MCF 10A (cell line): ENCODE measurements around the gene TET1. TPM values are rescaled to one million over a fixed set of nuclear protein-coding genes. Genes with fewer than 3 reads are reported as not detected.
"Not testable (repeated sequence)": the region's sequence is repeated elsewhere in the genome, so short reads cannot be mapped to it uniquely, and the experiment has no call there.

ENCODE experiments used
- BruUV-seq: library from RNA; stranded (reverse); fragments of 400-500 nt; replicated peaks from 2 replicates; lab custom pipeline; 2021; lab: Mats Ljungman, UMichigan
- CTCF ChIA-PET: fragments of 300-600 bp; sonication (Branson Sonifier 250); formaldehyde crosslinking; extraction: SDS; loops from one replicate; lab custom pipeline; 2021; ENCODE audit warnings: antibody characterized with exemption, inconsistent platforms; lab: Yijun Ruan, JAX
- POLR2A ChIA-PET: fragments of 300-600, 350-650 bp; sonication (Branson Sonifier 250); formaldehyde crosslinking; extraction: SDS; loops from one replicate; lab custom pipeline; 2020; ENCODE audit warnings: antibody characterized with exemption, inconsistent platforms; lab: Yijun Ruan, JAX
- DNase-seq: peaks from one replicate; pipeline ENCODE4 v3.0.0-alpha.2; 2018; ENCODE audit not compliant: unreplicated experiment
- H3K27ac Mint-ChIP-seq: one replicate; pipeline ENCODE4 v1.8.0; 2022; ENCODE audit warnings: mild to moderate bottlenecking, low read depth, mixed read lengths; ENCODE audit not compliant: unreplicated experiment
- H3K27me3 Mint-ChIP-seq: one replicate; pipeline ENCODE4 v1.8.0; 2022; ENCODE audit warnings: mixed read lengths; ENCODE audit not compliant: insufficient read depth, unreplicated experiment
- H3K36me3 Mint-ChIP-seq: one replicate; pipeline ENCODE4 v1.8.0; 2022; ENCODE audit warnings: mild to moderate bottlenecking, moderate library complexity, mixed read lengths; ENCODE audit not compliant: insufficient read depth, unreplicated experiment
- H3K4me1 Mint-ChIP-seq: one replicate; pipeline ENCODE4 v1.8.0; 2022; ENCODE audit warnings: mixed read lengths; ENCODE audit not compliant: insufficient read depth, unreplicated experiment
- H3K4me3 Mint-ChIP-seq: one replicate; pipeline ENCODE4 v1.8.0; 2022; ENCODE audit warnings: mild to moderate bottlenecking, moderate library complexity, mixed read lengths; ENCODE audit not compliant: unreplicated experiment
- H3K9me3 Mint-ChIP-seq: one replicate; pipeline ENCODE4 v1.8.0; 2022; ENCODE audit warnings: mixed read lengths; ENCODE audit not compliant: unreplicated experiment
- intact Hi-C: fragments of 100-400 bp; cut with micrococcal nuclease; formaldehyde crosslinking; loops from 2 replicates; pipeline ENCODE4 v1.14.1; 2022
- total RNA-seq: library from RNA; stranded (reverse); gene quantifications from 2 replicates; pipeline ENCODE4 v1.2.3, GENCODE V29; 2022
- TF ChIP-seq, protein P1 (sequence below): fragments of 200-600 bp; IDR thresholded peaks from one replicate; pipeline ENCODE4 v1.8.0; 2022; ENCODE audit warnings: antibody characterized with exemption, mild to moderate bottlenecking; ENCODE audit not compliant: unreplicated experiment

TET1 gene
- total RNA-seq, 1 experiment from 2014 or later, result 0.05 TPM

DNA sequence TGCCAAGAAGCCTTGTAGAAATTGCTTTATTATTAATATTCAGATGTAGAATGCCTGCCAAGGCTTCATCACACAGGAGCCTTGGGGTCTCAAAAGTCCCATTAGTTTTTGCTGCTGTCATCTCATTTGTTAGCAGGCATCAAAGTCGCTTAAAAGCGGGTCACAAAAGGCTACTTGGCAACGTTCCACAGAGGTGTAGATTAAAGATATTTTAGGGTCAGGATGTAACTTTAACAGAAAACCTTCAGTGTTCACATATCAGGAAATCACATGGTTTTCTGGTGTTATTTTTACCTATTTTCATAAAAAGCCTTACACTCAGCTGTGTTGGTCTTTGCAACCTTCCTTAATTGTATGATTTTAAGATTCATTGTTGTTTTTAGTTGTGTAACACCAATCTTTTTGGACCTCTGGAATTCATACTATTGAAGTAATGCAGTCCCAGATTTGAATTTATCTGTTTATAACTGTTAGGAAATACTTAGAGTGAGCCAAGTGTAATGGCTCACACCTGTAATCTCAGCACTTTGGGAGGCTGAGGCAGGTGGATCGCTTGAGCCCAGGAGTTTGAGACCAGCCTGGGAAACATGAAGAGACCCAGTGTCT lies 65.3 kb downstream of the TET1 start:
- CTCF ChIA-PET, result no interaction called here

DNA sequence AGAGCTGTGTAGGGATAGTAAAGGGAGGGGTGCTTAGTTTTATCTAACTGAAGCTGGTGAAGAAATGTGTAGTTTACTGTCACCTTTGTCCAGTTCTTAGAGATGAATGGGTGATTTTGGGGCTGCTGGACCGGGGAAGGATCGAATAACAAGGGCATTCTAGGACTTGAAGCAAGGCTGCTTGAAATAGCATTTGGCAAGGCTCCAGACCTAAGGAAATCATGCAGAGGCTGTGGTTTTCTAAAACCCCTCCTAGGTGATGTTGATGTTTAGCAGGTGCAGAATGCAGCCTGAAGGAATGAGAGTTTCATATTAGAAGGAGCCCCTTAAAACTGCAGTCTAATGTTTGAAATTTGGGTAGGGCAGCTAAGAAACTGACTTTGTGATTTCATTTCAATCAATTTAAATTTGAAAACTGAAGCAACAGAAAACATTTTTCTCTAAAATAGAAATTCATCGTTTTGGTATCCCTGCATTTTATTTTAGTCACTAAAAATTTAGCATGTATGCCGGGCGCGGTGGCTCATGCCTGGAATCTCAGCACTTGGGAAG lies 68.5 kb downstream of the TET1 start:
- POLR2A ChIA-PET, result interaction anchor here (0.6 kb wide), 1 partner anchor 32 kb away, joined by 3 read pairs; no protein-coding TSS in a partner anchor
- CTCF ChIA-PET, result no interaction called here
- Mint-ChIP-seq H3K4me3 (no peak overlapping the region), H3K9me3 (no peaks in the 10 kb centered on the region), H3K4me1 (peaks cover 7% of the 10 kb centered on the region), H3K27me3 (no peaks in the 10 kb centered on the region), H3K36me3 (peaks cover 5% of the 10 kb centered on the region), H3K27ac (no peak overlapping the region)
- DNase-seq, result peak; percentile 18
- TF ChIP-seq, protein P1, sequence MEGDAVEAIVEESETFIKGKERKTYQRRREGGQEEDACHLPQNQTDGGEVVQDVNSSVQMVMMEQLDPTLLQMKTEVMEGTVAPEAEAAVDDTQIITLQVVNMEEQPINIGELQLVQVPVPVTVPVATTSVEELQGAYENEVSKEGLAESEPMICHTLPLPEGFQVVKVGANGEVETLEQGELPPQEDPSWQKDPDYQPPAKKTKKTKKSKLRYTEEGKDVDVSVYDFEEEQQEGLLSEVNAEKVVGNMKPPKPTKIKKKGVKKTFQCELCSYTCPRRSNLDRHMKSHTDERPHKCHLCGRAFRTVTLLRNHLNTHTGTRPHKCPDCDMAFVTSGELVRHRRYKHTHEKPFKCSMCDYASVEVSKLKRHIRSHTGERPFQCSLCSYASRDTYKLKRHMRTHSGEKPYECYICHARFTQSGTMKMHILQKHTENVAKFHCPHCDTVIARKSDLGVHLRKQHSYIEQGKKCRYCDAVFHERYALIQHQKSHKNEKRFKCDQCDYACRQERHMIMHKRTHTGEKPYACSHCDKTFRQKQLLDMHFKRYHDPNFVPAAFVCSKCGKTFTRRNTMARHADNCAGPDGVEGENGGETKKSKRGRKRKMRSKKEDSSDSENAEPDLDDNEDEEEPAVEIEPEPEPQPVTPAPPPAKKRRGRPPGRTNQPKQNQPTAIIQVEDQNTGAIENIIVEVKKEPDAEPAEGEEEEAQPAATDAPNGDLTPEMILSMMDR, result no peak
- no TSS peak for BruUV-seq
- intact Hi-C loops, result no loop called here

More for the DNA sequence above, 65.3 kb downstream of the TET1 start:
- Mint-ChIP-seq H3K27me3 (no peaks in the 10 kb centered on the region), H3K27ac (no peak overlapping the region), H3K36me3 (peaks cover 7% of the 10 kb centered on the region), H3K4me3 (no peak overlapping the region), H3K9me3 (no peaks in the 10 kb centered on the region), H3K4me1 (peaks cover 7% of the 10 kb centered on the region)
- no TSS peak for BruUV-seq
- intact Hi-C loops, result no loop called here
- no peak for DNase-seq
- POLR2A ChIA-PET, result no interaction called here
- TF ChIP-seq, protein P1, result no peak

GRCh38 chr10:68632271-68632560 lies 72.1 kb downstream of the TET1 start:
- H3K9me3 Mint-ChIP-seq, H3K27ac Mint-ChIP-seq, BruUV-seq, CTCF ChIA-PET, H3K27me3 Mint-ChIP-seq, H3K4me1 Mint-ChIP-seq, intact Hi-C loops, H3K4me3 Mint-ChIP-seq, DNase-seq, H3K36me3 Mint-ChIP-seq: not testable (repeated sequence)
- POLR2A ChIA-PET, result interaction anchor here (0.8 kb wide), 1 partner anchor 16 kb away, joined by 3 read pairs; no protein-coding TSS in a partner anchor

GRCh38 chr10:68633281-68633680 lies 73.1 kb downstream of the TET1 start:
- H3K27me3 Mint-ChIP-seq, result no peaks in the 10 kb centered on the region
- H3K27ac Mint-ChIP-seq, result no peak overlapping the region
- H3K4me1 Mint-ChIP-seq, result peaks cover 4% of the 10 kb centered on the region
- intact Hi-C loops, result no loop called here
- no peak for DNase-seq
- H3K36me3 Mint-ChIP-seq, result no peaks in the 10 kb centered on the region
- BruUV-seq, result no TSS peak
- H3K9me3 Mint-ChIP-seq, result no peaks in the 10 kb centered on the region
- ChIA-PET CTCF (no interaction called here), POLR2A (interaction anchor here (0.8 kb wide), 1 partner anchor 15 kb away, joined by 3 read pairs; no protein-coding TSS in a partner anchor)
- H3K4me3 Mint-ChIP-seq, result no peak overlapping the region
- TF ChIP-seq, protein P1, result no peak
